ENCODE measurements around the gene SDK1.

SDK1 gene

DNA sequence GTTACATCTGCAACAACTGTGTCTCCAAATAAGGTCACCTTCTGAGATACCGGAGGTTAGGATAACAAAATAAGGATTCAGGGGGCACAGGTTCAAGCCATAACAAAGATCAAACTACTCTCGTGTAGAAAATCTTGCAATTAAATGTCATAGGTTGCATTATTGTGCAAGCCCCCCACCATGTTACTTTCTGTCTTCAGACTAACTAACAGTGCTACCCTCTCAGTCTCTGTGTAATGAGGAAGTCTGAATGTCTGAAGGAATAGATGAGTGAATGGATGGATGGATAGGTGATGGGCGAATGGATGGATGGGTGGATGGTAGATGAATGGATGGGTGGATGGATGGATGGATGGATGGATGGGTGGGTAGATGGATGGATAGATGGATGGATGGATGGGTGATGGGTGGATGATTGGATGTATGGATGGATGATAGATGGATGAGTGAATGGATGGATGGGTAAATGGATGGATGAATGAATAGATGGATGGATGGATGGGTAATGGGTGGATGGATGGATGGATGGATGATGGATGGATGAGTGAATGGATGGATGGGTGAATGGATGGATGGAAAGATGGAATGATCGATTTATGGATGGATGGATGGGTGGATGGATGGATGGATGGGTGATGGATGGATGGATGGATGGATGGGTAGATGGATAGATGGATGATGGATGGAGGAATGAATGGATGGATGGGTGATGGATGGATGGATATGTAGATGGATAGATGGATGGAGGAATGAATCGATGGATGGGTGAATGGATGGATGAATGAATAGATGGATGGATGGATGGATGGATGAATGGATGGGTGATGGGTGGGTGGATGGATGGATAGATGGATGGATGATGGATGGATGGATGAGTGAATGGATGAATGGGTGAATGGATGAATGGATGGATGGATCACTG, 823.8 kb downstream of the SDK1 start:
- no peak for DNase-seq (ENCODE audit: low spot score)
- in situ Hi-C loops (cut with MboI; ENCODE audit: low pct_unique_long_range_greater_than_20kb, low sequenced_read_pairs, unreplicated experiment) = no loop called here
- no peak for TF ChIP-seq CTCF (IDR thresholded peaks at IDR 0.05; ENCODE audit: extremely low read depth, insufficient read depth, missing control alignments)

DNA sequence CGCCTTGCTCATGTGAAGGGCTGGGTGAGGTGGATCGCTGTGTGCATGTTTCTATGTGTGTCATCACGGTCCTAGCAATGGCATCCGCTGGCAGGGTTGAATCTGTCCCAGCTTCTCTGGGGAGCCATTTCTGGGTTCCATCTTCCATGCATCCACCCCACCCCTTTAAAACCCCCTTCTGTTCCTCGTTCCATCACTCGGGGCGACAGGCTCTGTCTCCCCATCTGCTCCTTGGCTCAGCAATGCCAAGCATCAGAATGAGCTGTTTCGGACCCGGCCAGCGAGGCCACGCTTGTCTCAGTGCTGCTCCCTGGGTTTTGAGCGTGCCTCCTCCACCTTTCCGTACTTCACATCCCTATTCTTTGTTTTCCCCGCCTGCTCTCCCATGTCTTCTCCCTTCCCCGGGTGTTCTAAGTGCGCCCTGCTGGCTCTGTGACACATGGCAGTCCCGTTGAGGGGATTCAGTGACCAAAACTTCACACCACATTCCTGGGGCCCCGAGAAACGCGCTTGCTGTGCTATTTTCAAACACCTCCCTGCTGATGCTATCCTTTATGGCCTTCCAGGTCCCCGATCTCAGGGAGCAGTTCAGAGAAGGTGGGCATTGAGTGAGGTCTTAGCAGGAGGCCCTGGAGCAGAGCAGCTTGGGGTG, 827.0 kb downstream of the SDK1 start:
- in situ Hi-C loops (cut with MboI; ENCODE audit: low pct_unique_long_range_greater_than_20kb, low sequenced_read_pairs, unreplicated experiment) = no loop called here
- no peak for TF ChIP-seq CTCF (IDR thresholded peaks at IDR 0.05; ENCODE audit: extremely low read depth, insufficient read depth, missing control alignments)

GRCh38 chr7:4129481-4130122, 828.5 kb downstream of the SDK1 start:
- no peak for DNase-seq (ENCODE audit: low spot score)
- no peak for TF ChIP-seq CTCF (IDR thresholded peaks at IDR 0.05; ENCODE audit: extremely low read depth, insufficient read depth, missing control alignments)
- in situ Hi-C loops (cut with MboI; ENCODE audit: low pct_unique_long_range_greater_than_20kb, low sequenced_read_pairs, unreplicated experiment) = no loop called here

More for the DNA sequence above, 827.0 kb downstream of the SDK1 start:
- no peak for DNase-seq (ENCODE audit: low spot score)

DNA sequence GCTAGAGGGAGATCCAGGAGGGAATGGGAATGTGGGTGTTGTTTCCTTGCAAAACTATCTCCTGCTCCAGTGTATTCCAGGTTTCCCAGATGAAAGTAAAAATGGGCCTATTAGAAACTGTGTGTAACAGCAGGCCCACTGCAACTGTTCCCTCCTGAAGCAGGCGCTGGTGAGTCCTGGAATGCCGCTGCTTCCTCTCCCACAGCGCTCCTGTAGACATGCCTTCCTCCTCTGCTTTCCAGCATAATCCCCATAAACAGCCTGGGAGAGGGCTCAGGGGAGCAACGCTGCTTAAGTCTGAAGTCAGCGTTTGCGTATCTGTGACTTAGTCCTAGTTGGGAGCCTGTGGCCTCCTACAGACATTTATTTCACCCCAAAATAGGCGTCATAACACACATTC, 830.0 kb downstream of the SDK1 start:
- no peak for TF ChIP-seq CTCF (IDR thresholded peaks at IDR 0.05; ENCODE audit: extremely low read depth, insufficient read depth, missing control alignments)
- DNase-seq (ENCODE audit: low spot score) = no peak
- in situ Hi-C loops (cut with MboI; ENCODE audit: low pct_unique_long_range_greater_than_20kb, low sequenced_read_pairs, unreplicated experiment) = no loop called here

DNA sequence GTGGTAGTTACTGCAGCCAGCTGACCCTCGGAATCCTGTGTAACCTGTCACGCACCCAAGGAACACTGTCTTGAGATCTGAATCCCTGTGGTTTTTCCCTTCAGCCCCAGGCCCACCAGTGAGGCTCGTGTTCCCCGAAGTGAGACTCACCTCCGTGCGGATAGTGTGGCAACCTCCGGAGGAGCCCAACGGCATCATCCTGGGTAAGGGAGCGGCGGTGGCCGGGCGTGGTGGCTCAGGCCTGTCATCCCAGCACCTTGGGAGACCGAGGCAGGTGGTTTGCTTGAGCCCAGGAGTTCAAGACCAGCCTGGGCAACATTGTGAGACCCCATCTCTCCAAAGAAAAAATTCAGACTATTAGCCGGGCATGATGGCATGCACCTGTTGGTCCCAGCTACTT, 831.2 kb downstream of the SDK1 start:
- TF ChIP-seq CTCF (IDR thresholded peaks at IDR 0.05; ENCODE audit: extremely low read depth, insufficient read depth, missing control alignments) = no peak
- no peak for DNase-seq (ENCODE audit: low spot score)
- in situ Hi-C loops (cut with MboI; ENCODE audit: low pct_unique_long_range_greater_than_20kb, low sequenced_read_pairs, unreplicated experiment) = no loop called here

GRCh38 chr7:4133491-4134044, 832.5 kb downstream of the SDK1 start:
- TF ChIP-seq CTCF (IDR thresholded peaks at IDR 0.05; ENCODE audit: extremely low read depth, insufficient read depth, missing control alignments) = no peak
- in situ Hi-C loops (cut with MboI; ENCODE audit: low pct_unique_long_range_greater_than_20kb, low sequenced_read_pairs, unreplicated experiment) = no loop called here
- no peak for DNase-seq (ENCODE audit: low spot score)
